K562 (cell line): ENCODE results near the gene DHDDS. TPM values are rescaled to one million over a fixed set of nuclear protein-coding genes. Genes with fewer than 3 reads are reported as not detected.

ENCODE experiments used
- ARNT ChIP-seq, 2 experiments: fragments of 450-650 bp; IDR thresholded peaks; 2 replicates each; pipeline ENCODE4 v1.6.1; 2016; ENCODE audit warnings: mild to moderate bottlenecking in 1 of 2
- BRD4 ChIP-seq: fragments of 200-600 bp; sonication (generic); IDR thresholded peaks from 2 replicates; pipeline ENCODE4 v1.6.1; 2017; ENCODE audit warnings: inconsistent platforms
- HMG20B ChIP-seq: fragments of 250-450 bp; sonication (Bioruptor Pico); IDR thresholded peaks from 2 replicates; pipeline ENCODE4 v1.5.0; 2021; ENCODE audit warnings: mild to moderate bottlenecking
- HNRNPH1 ChIP-seq: fragments of 200-400 bp; formaldehyde crosslinking; optimal IDR thresholded peaks from 2 replicates; pipeline ENCODE3; 2017; ENCODE audit warnings: low read depth, mild to moderate bottlenecking, low read length, moderate library complexity
- KDM5B ChIP-seq: fragments of 200-600 bp; sonication (generic); IDR thresholded peaks from 2 replicates; pipeline ENCODE4 v1.6.1; 2012; ENCODE audit warnings: low read depth, mild to moderate bottlenecking, moderate library complexity, low read length, control low read depth, inconsistent platforms; ENCODE audit not compliant: insufficient replicate concordance
- PHF20 ChIP-seq: fragments of 450-650 bp; IDR thresholded peaks from 2 replicates; pipeline ENCODE4 v1.6.1; 2018; ENCODE audit not compliant: partially characterized antibody
- PHF21A ChIP-seq: fragments of 450-650 bp; IDR thresholded peaks from 2 replicates; pipeline ENCODE4 v1.6.1; 2017; ENCODE audit warnings: low read depth, borderline replicate concordance
- PYGO2 ChIP-seq: fragments of 450-650 bp; IDR thresholded peaks from 2 replicates; pipeline ENCODE4 v1.6.1; 2016; ENCODE audit warnings: mild to moderate bottlenecking, missing genetic modification characterization, moderate library complexity, missing compliant biosample characterization
- RBBP5 ChIP-seq: fragments of 200-600 bp; sonication (generic); IDR thresholded peaks from 2 replicates; pipeline ENCODE4 v1.6.1; 2012; ENCODE audit warnings: borderline replicate concordance, mild to moderate bottlenecking, low read length, control low read depth, inconsistent platforms; ENCODE audit not compliant: insufficient read depth, poor library complexity, severe bottlenecking
- RBM14 ChIP-seq: fragments of 200-400 bp; formaldehyde crosslinking; IDR thresholded peaks from 2 replicates; pipeline ENCODE4 v1.6.1; 2018; ENCODE audit warnings: low read depth, mild to moderate bottlenecking, low read length, moderate library complexity, borderline replicate concordance; ENCODE audit not compliant: insufficient read depth
- SREBF2 ChIP-seq: sonication (generic); formaldehyde crosslinking; IDR thresholded peaks from 2 replicates; pipeline ENCODE4 v1.4.0; 2020; ENCODE audit warnings: mild to moderate bottlenecking, missing genetic modification reagents
- TGIF2 ChIP-seq: sonication (generic); formaldehyde crosslinking; IDR thresholded peaks from 2 replicates; pipeline ENCODE4 v1.8.1; 2022; ENCODE audit warnings: mild to moderate bottlenecking, missing genetic modification reagents, moderate library complexity
- ZNF212 ChIP-seq: fragments of 450-650 bp; formaldehyde crosslinking; IDR thresholded peaks from 2 replicates; pipeline ENCODE4 v1.4.0; 2020; ENCODE audit warnings: mild to moderate bottlenecking
- ZNF232 ChIP-seq: sonication (generic); formaldehyde crosslinking; IDR thresholded peaks from 2 replicates; pipeline ENCODE4 v1.8.0; 2022; ENCODE audit warnings: mild to moderate bottlenecking, missing genetic modification reagents
- ZNF696 ChIP-seq: fragments of 250-450 bp; sonication (Bioruptor Pico); conservative IDR thresholded peaks from 2 replicates; pipeline ENCODE4 v1.4.0; 2020; ENCODE audit warnings: mild to moderate bottlenecking, moderate library complexity
- polyA plus RNA-seq, 8 experiments: library from polyadenylated mRNA; depleted of rRNA in 4 of 8; stranded (reverse) in 5 of 8; unstranded in 3 of 8; fragments of >200 nt; fragmentation: Nextera tagmentation in 2 of 8; fragmentation: Illumina TruSeq in 1 of 8; extraction: Ambion mirVana in 2 of 8; extraction: Trizol in 1 of 8; gene quantifications; 2 replicates each; pipeline versions ENCODE4 v1.2.1 to v1.2.3, GENCODE V29; 2011 to 2014; ENCODE audit warnings: inconsistent platforms in 1 of 8, missing spikeins in 1 of 8
- total RNA-seq, 7 experiments: library from RNA; depleted of rRNA in 6 of 7; stranded (reverse); fragments of >200 nt in 6 of 7; fragmentation: Illumina TruSeq in 2 of 7; extraction: Trizol in 2 of 7; gene quantifications; 2 replicates each; pipeline versions ENCODE4 v1.2.1 to v1.2.3, GENCODE V29; 2011 to 2021; ENCODE audit warnings: low replicate concordance in 1 of 7
- TF ChIP-seq, protein P1 (sequence below): sonication (generic); formaldehyde crosslinking; IDR thresholded peaks from 2 replicates; pipeline ENCODE4 v1.8.0; 2022; ENCODE audit warnings: mild to moderate bottlenecking, missing genetic modification reagents
- TF ChIP-seq, protein P2 (sequence below): sonication (generic); formaldehyde crosslinking; IDR thresholded peaks from 2 replicates; pipeline ENCODE4 v1.8.1; 2022; ENCODE audit warnings: missing genetic modification reagents
- TF ChIP-seq, protein P3 (sequence below), 2 experiments: fragments of 450-650 bp in 1 of 2; sonication (generic) in 1 of 2; formaldehyde crosslinking in 1 of 2; IDR thresholded peaks in 1 of 2; conservative IDR thresholded peaks in 1 of 2; 2 replicates each; pipeline versions ENCODE4 v1.6.1 to v1.8.1; 2016 to 2023; ENCODE audit warnings: mild to moderate bottlenecking in 2 of 2, moderate library complexity in 2 of 2, inconsistent platforms in 1 of 2, missing genetic modification reagents in 1 of 2
- TF ChIP-seq, protein P4 (sequence below): fragments of 450-650 bp; IDR thresholded peaks from 2 replicates; pipeline ENCODE4 v1.6.1; 2018; ENCODE audit not compliant: partially characterized antibody

The DHDDS gene
- total and polyA plus RNA-seq, 9 of the 15 experiments (the other 6 are each of a cell fraction or from before 2014, with no cell fraction given) = 33.3 to 55.0 (median 44.3) TPM

- TF ChIP-seq HMG20B (CRISPR knock-in tag) (no peak), PYGO2 (no peak), PHF21A (no peak), ZNF212 (CRISPR knock-in tag) (0 out of 2 replicates have a peak, but pooled peaks have one; percentile 59), ZNF232 (CRISPR knock-in tag) (peak; percentile 75; the same call in 1 of the 2 replicates), KDM5B (peak; percentile 92), SREBF2 (CRISPR knock-in tag) (0 out of 2 replicates have a peak, but pooled peaks have one; percentile 69), RBBP5 (peak; percentile 79), RBM14 (0 out of 2 replicates have a peak, but pooled peaks have one; percentile 48), HNRNPH1 (no peak), ARNT (IDR thresholded peaks at IDR 0.05) (peak; percentile 80 to 85; a peak in 3 of 4 replicates), TGIF2 (CRISPR knock-in tag) (no peak), BRD4 (0 out of 2 replicates have a peak, but pooled peaks have one; percentile 48), PHF20 (peak; percentile 99), ZNF696 (CRISPR knock-in tag) (no peak)
- TF ChIP-seq, protein P1, sequence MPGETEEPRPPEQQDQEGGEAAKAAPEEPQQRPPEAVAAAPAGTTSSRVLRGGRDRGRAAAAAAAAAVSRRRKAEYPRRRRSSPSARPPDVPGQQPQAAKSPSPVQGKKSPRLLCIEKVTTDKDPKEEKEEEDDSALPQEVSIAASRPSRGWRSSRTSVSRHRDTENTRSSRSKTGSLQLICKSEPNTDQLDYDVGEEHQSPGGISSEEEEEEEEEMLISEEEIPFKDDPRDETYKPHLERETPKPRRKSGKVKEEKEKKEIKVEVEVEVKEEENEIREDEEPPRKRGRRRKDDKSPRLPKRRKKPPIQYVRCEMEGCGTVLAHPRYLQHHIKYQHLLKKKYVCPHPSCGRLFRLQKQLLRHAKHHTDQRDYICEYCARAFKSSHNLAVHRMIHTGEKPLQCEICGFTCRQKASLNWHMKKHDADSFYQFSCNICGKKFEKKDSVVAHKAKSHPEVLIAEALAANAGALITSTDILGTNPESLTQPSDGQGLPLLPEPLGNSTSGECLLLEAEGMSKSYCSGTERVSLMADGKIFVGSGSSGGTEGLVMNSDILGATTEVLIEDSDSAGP (CRISPR knock-in tag) = peak; percentile 8
- TF ChIP-seq, protein P2, sequence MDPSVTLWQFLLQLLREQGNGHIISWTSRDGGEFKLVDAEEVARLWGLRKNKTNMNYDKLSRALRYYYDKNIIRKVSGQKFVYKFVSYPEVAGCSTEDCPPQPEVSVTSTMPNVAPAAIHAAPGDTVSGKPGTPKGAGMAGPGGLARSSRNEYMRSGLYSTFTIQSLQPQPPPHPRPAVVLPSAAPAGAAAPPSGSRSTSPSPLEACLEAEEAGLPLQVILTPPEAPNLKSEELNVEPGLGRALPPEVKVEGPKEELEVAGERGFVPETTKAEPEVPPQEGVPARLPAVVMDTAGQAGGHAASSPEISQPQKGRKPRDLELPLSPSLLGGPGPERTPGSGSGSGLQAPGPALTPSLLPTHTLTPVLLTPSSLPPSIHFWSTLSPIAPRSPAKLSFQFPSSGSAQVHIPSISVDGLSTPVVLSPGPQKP (CRISPR knock-in tag) = no peak
- TF ChIP-seq, protein P3, sequence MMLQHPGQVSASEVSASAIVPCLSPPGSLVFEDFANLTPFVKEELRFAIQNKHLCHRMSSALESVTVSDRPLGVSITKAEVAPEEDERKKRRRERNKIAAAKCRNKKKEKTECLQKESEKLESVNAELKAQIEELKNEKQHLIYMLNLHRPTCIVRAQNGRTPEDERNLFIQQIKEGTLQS (IDR thresholded peaks at IDR 0.05) = peak; percentile 93
- TF ChIP-seq, protein P3 (CRISPR knock-in tag; conservative IDR thresholded peaks at IDR 0.05) = peak; percentile 58; the same call in 1 of the 2 replicates
- TF ChIP-seq, protein P4, sequence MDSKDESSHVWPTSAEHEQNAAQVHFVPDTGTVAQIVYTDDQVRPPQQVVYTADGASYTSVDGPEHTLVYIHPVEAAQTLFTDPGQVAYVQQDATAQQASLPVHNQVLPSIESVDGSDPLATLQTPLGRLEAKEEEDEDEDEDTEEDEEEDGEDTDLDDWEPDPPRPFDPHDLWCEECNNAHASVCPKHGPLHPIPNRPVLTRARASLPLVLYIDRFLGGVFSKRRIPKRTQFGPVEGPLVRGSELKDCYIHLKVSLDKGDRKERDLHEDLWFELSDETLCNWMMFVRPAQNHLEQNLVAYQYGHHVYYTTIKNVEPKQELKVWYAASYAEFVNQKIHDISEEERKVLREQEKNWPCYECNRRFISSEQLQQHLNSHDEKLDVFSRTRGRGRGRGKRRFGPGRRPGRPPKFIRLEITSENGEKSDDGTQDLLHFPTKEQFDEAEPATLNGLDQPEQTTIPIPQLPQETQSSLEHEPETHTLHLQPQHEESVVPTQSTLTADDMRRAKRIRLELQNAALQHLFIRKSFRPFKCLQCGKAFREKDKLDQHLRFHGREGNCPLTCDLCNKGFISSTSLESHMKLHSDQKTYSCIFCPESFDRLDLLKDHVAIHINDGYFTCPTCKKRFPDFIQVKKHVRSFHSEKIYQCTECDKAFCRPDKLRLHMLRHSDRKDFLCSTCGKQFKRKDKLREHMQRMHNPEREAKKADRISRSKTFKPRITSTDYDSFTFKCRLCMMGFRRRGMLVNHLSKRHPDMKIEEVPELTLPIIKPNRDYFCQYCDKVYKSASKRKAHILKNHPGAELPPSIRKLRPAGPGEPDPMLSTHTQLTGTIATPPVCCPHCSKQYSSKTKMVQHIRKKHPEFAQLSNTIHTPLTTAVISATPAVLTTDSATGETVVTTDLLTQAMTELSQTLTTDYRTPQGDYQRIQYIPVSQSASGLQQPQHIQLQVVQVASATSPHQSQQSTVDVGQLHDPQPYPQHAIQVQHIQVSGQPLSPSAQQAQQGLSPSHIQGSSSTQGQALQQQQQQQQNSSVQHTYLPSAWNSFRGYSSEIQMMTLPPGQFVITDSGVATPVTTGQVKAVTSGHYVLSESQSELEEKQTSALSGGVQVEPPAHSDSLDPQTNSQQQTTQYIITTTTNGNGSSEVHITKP = peak; percentile 66
Observed at GRCh38 chr1:26431979-26432695, at the start of gene DHDDS (continued).
